GM23248 (cell line): ENCODE data around the gene C1GALT1.

Experiments used
- EZH2 ChIP-seq: fragments of 200-600 bp; sonication (generic); IDR thresholded peaks from 2 replicates; pipeline ENCODE4 v1.6.1; 2018; ENCODE audit warnings: antibody characterized with exemption, mild to moderate bottlenecking; ENCODE audit not compliant: insufficient read depth, poor library complexity, severe bottlenecking
- EZH2phosphoT487 ChIP-seq: fragments of 200-600 bp; sonication (generic); IDR thresholded peaks from 2 replicates; pipeline ENCODE4 v1.6.1; 2018; ENCODE audit warnings: antibody characterized with exemption, moderate library complexity, mild to moderate bottlenecking, low read depth; ENCODE audit not compliant: insufficient read depth

DNA sequence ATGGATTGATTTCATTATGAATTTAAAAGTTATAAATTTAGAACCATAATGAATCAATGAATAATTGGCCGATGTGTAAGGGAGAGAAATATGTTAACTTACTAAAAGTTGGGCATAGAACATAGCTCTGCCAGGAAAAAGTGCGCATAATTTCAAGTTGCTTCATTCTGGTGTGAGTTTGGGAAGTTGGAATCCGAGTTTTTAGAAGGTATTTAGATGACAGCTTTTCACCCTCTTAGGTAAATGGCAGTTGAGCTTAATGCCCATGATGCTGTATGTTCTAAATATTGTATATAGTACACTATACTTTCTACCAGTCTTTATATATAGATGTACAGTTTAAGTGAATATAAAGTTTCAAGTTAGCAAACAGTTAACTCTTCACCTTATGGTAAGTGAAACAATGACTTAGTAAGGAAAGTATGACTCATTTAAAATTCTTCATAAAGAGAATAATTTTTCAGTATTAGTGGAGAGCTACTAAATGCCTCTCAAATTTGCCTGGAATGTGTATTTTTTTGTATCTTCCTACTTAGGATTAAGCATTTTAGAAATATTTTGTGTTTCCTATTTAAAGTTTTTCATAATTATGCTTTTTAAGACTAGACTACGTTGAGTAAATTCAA, 1.6 kb downstream of the C1GALT1 start:
- TF ChIP-seq EZH2 (no peak), EZH2phosphoT487 (no peak)
